ENCODE data around the gene GGT5. TPM values are rescaled to one million over a fixed set of nuclear protein-coding genes. Genes with fewer than 3 reads are reported as not detected.

Gene GGT5
- total and polyA plus RNA-seq, 2 of the 13 experiments (the other 11 are each of a cell fraction or from before 2014, with no cell fraction given) = 0.69 to 3.1 TPM

DNA sequence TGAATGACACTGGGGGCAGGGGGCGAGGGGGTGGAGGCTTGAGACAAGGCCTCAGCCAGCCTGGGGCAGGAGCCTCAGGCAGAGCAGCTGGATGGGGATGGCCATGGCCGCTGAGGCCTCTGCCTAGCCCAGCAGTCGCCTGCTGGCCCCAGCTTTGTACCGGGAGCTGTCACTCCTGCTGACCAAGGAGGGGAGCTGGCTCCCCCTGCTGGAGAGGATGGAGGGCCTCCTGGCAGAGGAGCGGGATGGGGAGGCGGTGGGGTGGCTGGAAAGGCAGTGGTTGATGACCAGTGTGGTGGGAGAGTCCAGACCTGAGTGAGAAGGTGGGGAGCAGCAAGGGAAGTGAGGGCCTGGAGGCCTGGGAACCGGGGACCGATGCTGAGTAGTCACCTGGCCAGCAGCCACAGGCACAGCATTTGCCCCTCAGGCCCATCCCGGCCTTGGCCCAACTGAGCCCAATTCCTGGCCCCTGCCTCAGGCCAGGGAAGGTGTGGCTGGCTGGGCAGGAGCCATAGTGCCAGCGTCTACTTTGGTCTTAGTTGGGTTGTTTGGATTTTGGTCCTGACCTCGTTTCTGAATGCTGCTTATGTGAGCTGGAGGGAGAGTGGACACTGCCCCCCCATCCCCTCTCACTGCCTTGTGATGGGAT is 69.6 kb downstream of the GGT5 start (continued):
- TF ChIP-seq ZNF687 (CRISPR knock-in tag; IDR thresholded peaks at IDR 0.05) (peak; percentile 67), RXRA (CRISPR knock-in tag; IDR thresholded peaks at IDR 0.05) (no peak), ZNF331 (CRISPR knock-in tag; IDR thresholded peaks at IDR 0.05) (no peak), MLXIP (CRISPR knock-in tag; IDR thresholded peaks at IDR 0.05; ENCODE audit: borderline replicate concordance) (no peak), ZNF12 (CRISPR knock-in tag; IDR thresholded peaks at IDR 0.05) (no peak), TFDP2 (CRISPR knock-in tag; IDR thresholded peaks at IDR 0.05) (no peak), ELF3 (CRISPR knock-in tag; IDR thresholded peaks at IDR 0.05) (no peak), ZNF619 (CRISPR knock-in tag; IDR thresholded peaks at IDR 0.05) (0 out of 2 replicates have a peak, but pooled peaks have one; percentile 44)
- TF ChIP-seq, protein P1, sequence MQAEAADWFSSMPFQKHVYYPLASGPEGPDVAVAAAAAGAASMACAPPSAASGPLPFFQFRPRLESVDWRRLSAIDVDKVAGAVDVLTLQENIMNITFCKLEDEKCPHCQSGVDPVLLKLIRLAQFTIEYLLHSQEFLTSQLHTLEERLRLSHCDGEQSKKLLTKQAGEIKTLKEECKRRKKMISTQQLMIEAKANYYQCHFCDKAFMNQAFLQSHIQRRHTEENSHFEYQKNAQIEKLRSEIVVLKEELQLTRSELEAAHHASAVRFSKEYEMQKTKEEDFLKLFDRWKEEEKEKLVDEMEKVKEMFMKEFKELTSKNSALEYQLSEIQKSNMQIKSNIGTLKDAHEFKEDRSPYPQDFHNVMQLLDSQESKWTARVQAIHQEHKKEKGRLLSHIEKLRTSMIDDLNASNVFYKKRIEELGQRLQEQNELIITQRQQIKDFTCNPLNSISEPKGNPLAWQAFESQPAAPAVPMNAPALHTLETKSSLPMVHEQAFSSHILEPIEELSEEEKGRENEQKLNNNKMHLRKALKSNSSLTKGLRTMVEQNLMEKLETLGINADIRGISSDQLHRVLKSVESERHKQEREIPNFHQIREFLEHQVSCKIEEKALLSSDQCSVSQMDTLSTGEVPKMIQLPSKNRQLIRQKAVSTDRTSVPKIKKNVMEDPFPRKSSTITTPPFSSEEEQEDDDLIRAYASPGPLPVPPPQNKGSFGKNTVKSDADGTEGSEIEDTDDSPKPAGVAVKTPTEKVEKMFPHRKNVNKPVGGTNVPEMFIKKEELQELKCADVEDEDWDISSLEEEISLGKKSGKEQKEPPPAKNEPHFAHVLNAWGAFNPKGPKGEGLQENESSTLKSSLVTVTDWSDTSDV (CRISPR knock-in tag; IDR thresholded peaks at IDR 0.05) = no peak
- TF ChIP-seq, protein P2, sequence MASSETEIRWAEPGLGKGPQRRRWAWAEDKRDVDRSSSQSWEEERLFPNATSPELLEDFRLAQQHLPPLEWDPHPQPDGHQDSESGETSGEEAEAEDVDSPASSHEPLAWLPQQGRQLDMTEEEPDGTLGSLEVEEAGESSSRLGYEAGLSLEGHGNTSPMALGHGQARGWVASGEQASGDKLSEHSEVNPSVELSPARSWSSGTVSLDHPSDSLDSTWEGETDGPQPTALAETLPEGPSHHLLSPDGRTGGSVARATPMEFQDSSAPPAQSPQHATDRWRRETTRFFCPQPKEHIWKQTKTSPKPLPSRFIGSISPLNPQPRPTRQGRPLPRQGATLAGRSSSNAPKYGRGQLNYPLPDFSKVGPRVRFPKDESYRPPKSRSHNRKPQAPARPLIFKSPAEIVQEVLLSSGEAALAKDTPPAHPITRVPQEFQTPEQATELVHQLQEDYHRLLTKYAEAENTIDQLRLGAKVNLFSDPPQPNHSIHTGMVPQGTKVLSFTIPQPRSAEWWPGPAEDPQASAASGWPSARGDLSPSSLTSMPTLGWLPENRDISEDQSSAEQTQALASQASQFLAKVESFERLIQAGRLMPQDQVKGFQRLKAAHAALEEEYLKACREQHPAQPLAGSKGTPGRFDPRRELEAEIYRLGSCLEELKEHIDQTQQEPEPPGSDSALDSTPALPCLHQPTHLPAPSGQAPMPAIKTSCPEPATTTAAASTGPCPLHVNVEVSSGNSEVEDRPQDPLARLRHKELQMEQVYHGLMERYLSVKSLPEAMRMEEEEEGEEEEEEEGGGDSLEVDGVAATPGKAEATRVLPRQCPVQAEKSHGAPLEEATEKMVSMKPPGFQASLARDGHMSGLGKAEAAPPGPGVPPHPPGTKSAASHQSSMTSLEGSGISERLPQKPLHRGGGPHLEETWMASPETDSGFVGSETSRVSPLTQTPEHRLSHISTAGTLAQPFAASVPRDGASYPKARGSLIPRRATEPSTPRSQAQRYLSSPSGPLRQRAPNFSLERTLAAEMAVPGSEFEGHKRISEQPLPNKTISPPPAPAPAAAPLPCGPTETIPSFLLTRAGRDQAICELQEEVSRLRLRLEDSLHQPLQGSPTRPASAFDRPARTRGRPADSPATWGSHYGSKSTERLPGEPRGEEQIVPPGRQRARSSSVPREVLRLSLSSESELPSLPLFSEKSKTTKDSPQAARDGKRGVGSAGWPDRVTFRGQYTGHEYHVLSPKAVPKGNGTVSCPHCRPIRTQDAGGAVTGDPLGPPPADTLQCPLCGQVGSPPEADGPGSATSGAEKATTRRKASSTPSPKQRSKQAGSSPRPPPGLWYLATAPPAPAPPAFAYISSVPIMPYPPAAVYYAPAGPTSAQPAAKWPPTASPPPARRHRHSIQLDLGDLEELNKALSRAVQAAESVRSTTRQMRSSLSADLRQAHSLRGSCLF (CRISPR knock-in tag; IDR thresholded peaks at IDR 0.05; ENCODE audit: borderline replicate concordance) = no peak
- TF ChIP-seq, protein P3, sequence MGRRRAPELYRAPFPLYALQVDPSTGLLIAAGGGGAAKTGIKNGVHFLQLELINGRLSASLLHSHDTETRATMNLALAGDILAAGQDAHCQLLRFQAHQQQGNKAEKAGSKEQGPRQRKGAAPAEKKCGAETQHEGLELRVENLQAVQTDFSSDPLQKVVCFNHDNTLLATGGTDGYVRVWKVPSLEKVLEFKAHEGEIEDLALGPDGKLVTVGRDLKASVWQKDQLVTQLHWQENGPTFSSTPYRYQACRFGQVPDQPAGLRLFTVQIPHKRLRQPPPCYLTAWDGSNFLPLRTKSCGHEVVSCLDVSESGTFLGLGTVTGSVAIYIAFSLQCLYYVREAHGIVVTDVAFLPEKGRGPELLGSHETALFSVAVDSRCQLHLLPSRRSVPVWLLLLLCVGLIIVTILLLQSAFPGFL (CRISPR knock-in tag; IDR thresholded peaks at IDR 0.05) = no peak

All from HepG2 (cell line).